HG03196 (cell line): ENCODE measurements around the gene HSD17B1.
A peak's percentile ranks its signal among the peaks of the same experiment; 100 is the strongest.

Experiments used
- ATAC-seq: cut with Tn5 transposase; IDR thresholded peaks from one replicate; pipeline ENCODE4 v1.9.1; 2021; ENCODE audit not compliant: unreplicated experiment

The HSD17B1 gene

GRCh38 chr17:42565523-42566214, 12.9 kb downstream of the HSD17B1 start:
- no peak for ATAC-seq

- ATAC-seq: no peak
These were observed 13.6 kb downstream of the HSD17B1 start for GRCh38 chr17:42566215-42566882.

- peak; percentile 43 for ATAC-seq
These were observed 14.3 kb downstream of the HSD17B1 start, which contains the start of gene MLX for GRCh38 chr17:42566883-42567573. Gene MLX (plus strand): TSS chr17:42567100. CDS start chr17:42567125, 25 bp downstream.

GRCh38 chr17:42568341-42569111, 15.8 kb downstream of the HSD17B1 start:
- ATAC-seq: no peak

GRCh38 chr17:42571435-42572225, 18.9 kb downstream of the HSD17B1 start:
- no peak for ATAC-seq

GRCh38 chr17:42573095-42573494, 20.4 kb downstream of the HSD17B1 start:
- ATAC-seq: no peak

GRCh38 chr17:42574463-42574862, 21.7 kb downstream of the HSD17B1 start:
- no peak for ATAC-seq

- ATAC-seq: no peak
These were observed 24.4 kb downstream of the HSD17B1 start for GRCh38 chr17:42577140-42577531.

- peak; percentile 73 for ATAC-seq
These were observed 25.0 kb downstream of the HSD17B1 start, which contains the start of gene PSMC3IP for GRCh38 chr17:42577532-42578281. Gene PSMC3IP (minus strand): TSS chr17:42577729. CDS start chr17:42577686, 43 bp downstream.

GRCh38 chr17:42578282-42578869, 25.7 kb downstream of the HSD17B1 start:
- ATAC-seq: peak; percentile 62

GRCh38 chr17:42579794-42580551, 27.2 kb downstream of the HSD17B1 start:
- ATAC-seq: no peak

GRCh38 chr17:42581744-42582270, 29.1 kb downstream of the HSD17B1 start:
- no peak for ATAC-seq

GRCh38 chr17:42584880-42585279, 32.2 kb downstream of the HSD17B1 start:
- ATAC-seq: no peak

- no peak for ATAC-seq
These were observed 32.6 kb downstream of the HSD17B1 start for GRCh38 chr17:42585353-42585752.

- no peak for ATAC-seq
These were observed 33.9 kb downstream of the HSD17B1 start for GRCh38 chr17:42586514-42587230.

- ATAC-seq: no peak
These were observed 38.2 kb downstream of the HSD17B1 start for GRCh38 chr17:42590886-42591285.

- no peak for ATAC-seq
These were observed 38.7 kb downstream of the HSD17B1 start for GRCh38 chr17:42591411-42591810.

- ATAC-seq: no peak
These were observed 43.7 kb downstream of the HSD17B1 start for GRCh38 chr17:42596386-42596785.
